Neural crest cell (in vitro differentiated cells): ENCODE results near the gene NRXN3. TPM values are rescaled to one million over a fixed set of nuclear protein-coding genes. Genes with fewer than 3 reads are reported as not detected.

Experiments used
- DNase-seq: peaks from one replicate; pipeline ENCODE4 v3.0.0; 2021; ENCODE audit warnings: low read depth, mixed read lengths, low spot score
- H3K27ac Mint-ChIP-seq: one replicate; pipeline ENCODE4 v1.8.0; 2021; ENCODE audit warnings: mild to moderate bottlenecking, mixed read lengths; ENCODE audit not compliant: unreplicated experiment
- H3K27me3 Mint-ChIP-seq: 2 replicates; pipeline ENCODE4 v1.8.0; 2021; ENCODE audit warnings: low read depth, mild to moderate bottlenecking, mixed read lengths
- H3K36me3 Mint-ChIP-seq: 2 replicates; pipeline ENCODE4 v1.8.0; 2021; ENCODE audit warnings: low read depth, mild to moderate bottlenecking, mixed read lengths
- H3K4me1 Mint-ChIP-seq: 2 replicates; pipeline ENCODE4 v1.8.0; 2021; ENCODE audit warnings: mixed read lengths
- H3K4me3 Mint-ChIP-seq: one replicate; pipeline ENCODE4 v1.8.0; 2021; ENCODE audit warnings: mild to moderate bottlenecking, mixed read lengths
- H3K9me3 Mint-ChIP-seq: 2 replicates; pipeline ENCODE4 v1.8.0; 2021; ENCODE audit warnings: mixed read lengths
- CTCF ChIP-seq: fragments of 200-600 bp; sonication (generic); conservative IDR thresholded peaks from 2 replicates; pipeline ENCODE4 v1.5.0; 2021; ENCODE audit warnings: antibody characterized with exemption, mild to moderate bottlenecking
- total RNA-seq: library from RNA; stranded (reverse); gene quantifications from 2 replicates; pipeline ENCODE4 v1.2.1, GENCODE V29; 2021

Gene NRXN3
- total RNA-seq, 1 donor from 2014 or later = 2.5 TPM

- Mint-ChIP-seq H3K4me3 (no peak overlapping the region), H3K27me3 (no peaks in the 10 kb centered on the region), H3K9me3 (no peaks in the 10 kb centered on the region), H3K36me3 (no peaks in the 10 kb centered on the region), H3K4me1 (peaks cover 5% of the 10 kb centered on the region), H3K27ac (no peak overlapping the region)
- TF ChIP-seq CTCF = no peak
- DNase-seq = no peak
Observed at GRCh38 chr14:79802093-79802492, 1631.9 kb downstream of the NRXN3 start.

GRCh38 chr14:79805636-79806035, 1635.5 kb downstream of the NRXN3 start:
- TF ChIP-seq CTCF = no peak
- peaks cover 11% of the 10 kb centered on the region for H3K4me1 Mint-ChIP-seq
- H3K4me3 Mint-ChIP-seq = no peak overlapping the region
- no peaks in the 10 kb centered on the region for H3K9me3 Mint-ChIP-seq
- no peak for DNase-seq
- no peaks in the 10 kb centered on the region for H3K27me3 Mint-ChIP-seq
- no peak overlapping the region for H3K27ac Mint-ChIP-seq
- H3K36me3 Mint-ChIP-seq = no peaks in the 10 kb centered on the region

- Mint-ChIP-seq H3K36me3 (no peaks in the 10 kb centered on the region), H3K4me3 (no peak overlapping the region), H3K4me1 (peaks cover 5% of the 10 kb centered on the region), H3K27me3 (no peaks in the 10 kb centered on the region), H3K9me3 (no peaks in the 10 kb centered on the region), H3K27ac (no peak overlapping the region)
- peak; percentile 62 for TF ChIP-seq CTCF
- DNase-seq = no peak
Observed at GRCh38 chr14:79809849-79810612, 1639.9 kb downstream of the NRXN3 start.

- peaks cover 42% of the 10 kb centered on the region for H3K4me1 Mint-ChIP-seq
- peaks cover 5% of the 10 kb centered on the region for H3K9me3 Mint-ChIP-seq
- H3K36me3 Mint-ChIP-seq = no peaks in the 10 kb centered on the region
- H3K27me3 Mint-ChIP-seq = no peaks in the 10 kb centered on the region
- H3K4me3 Mint-ChIP-seq = no peak overlapping the region
- no peak for TF ChIP-seq CTCF
- peak overlapping the region; percentile 13 for H3K27ac Mint-ChIP-seq
- no peak for DNase-seq
Observed at GRCh38 chr14:79820866-79821535, 1650.8 kb downstream of the NRXN3 start.

- H3K27ac Mint-ChIP-seq = no peak overlapping the region
- no peak for TF ChIP-seq CTCF
- H3K9me3 Mint-ChIP-seq = peaks cover 5% of the 10 kb centered on the region
- no peaks in the 10 kb centered on the region for H3K27me3 Mint-ChIP-seq
- no peak overlapping the region for H3K4me3 Mint-ChIP-seq
- peaks cover 42% of the 10 kb centered on the region for H3K4me1 Mint-ChIP-seq
- H3K36me3 Mint-ChIP-seq = no peaks in the 10 kb centered on the region
- no peak for DNase-seq
Observed at GRCh38 chr14:79822034-79822433, 1651.9 kb downstream of the NRXN3 start.
